Pulmonary artery endothelial cell (primary cell): ENCODE data around the gene DBN1. TPM values are rescaled to one million over a fixed set of nuclear protein-coding genes. Genes with fewer than 3 reads are reported as not detected.

Experiments used
- DNase-seq: peaks from one replicate; pipeline ENCODE4 v3.0.0-alpha.2; 2011; ENCODE audit warnings: low read depth, low spot score
- total RNA-seq: library from RNA; depleted of rRNA; stranded (reverse); fragments of >200 nt; gene quantifications from 2 replicates; pipeline ENCODE4 v1.2.3, GENCODE V29; 2014

The DBN1 gene
- total RNA-seq, 1 donor from 2014 or later, result 201 TPM

DNA sequence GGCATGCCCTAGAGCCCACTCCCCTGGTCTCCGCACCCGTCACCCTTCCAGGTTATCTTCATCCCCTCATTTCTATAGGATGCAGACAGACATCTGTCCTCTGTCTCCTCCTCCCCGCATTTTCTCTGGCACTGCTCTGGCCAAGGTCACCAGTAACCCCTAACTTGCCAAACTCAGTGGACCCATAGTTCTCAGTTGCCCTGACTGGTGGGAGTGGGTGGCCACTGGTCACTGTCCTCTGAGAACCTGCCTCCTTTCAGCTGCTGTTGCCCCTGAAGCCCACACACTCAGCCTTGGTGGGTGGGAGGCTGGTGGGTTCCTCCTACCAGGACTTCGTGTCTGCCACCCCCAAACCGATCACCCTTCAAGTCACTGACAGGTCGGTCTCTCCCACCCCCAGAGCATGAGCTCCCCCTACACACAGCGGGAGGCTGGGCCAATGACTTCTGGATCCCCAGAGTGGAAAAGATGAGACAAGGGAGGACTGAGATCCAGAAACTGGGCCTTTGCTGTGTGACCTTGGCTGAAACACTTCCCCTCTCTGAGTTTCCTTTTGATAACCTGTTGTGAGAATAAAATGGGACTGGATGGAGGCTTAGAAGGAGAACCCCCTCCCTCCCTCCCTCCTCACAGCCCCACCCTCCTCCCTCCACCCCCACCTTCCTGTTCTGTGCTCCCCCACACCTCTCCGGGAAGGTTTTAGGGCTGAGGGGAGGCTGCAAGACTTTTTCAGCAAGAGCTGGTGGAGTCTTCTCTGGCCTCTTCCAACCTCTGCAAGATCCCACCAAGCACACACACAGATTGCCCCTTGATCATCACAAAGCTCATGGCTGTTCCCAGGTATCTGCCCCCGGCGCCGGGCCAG is 2.4 kb upstream of the DBN1 start:
- DNase-seq, result no peak

DNA sequence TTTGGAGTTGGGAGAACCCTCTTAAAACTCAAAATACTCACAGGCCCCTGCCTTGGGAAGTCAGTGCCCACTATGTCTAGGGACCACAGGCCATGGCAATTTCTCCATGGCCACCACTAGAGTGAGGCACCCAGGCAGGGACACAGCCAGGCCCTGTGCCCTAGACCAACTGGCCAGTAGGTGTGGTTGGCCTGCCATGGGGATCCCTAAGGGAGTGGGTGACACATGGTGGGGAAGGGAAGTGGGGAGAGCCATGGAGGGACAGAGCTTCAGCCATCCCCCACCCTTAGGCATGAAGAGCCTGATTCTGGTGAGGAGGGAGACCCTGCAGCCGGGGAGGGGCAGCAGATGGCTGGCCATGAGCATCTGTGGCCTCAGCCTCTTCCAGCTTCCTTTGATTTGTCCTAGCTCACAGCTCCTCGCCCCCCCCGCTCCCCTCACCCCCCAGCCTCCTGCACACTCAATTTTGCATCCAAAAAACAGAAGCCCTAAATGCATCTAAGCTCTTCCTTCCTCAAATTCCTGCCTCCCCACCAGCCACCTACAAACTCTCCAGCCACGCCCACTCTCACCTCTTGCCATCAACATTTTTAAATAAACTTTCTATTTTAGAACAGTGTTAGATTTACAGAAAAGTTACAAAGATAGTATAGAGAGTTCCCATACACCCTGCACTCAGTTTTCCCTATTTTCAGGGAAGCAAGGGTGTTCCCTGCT is 1.6 kb upstream of the DBN1 start:
- DNase-seq, result no peak

DNA sequence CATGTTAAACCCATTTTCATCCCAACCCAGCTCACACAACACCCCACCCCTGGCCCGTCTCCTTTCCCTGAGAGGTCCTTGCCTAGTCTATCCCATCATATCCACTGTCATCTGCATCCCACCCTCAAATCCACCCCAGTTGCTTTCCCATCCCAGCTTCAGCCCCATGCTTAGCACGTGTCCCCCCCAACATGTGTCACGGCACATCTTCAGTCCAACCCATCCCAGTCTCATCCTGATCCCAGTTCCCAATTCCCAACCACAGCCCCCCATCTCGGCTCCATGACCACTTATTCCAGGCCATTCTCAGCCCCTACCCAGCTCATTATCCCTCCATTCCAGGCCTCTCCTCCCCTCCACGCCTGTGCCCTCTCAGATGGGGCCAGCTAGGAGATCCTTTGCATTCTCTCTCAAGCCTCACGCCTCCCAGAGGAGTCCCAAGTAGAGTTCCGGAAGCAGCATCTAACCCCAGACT is 605 bp upstream of the DBN1 start:
- no peak for DNase-seq

DNA sequence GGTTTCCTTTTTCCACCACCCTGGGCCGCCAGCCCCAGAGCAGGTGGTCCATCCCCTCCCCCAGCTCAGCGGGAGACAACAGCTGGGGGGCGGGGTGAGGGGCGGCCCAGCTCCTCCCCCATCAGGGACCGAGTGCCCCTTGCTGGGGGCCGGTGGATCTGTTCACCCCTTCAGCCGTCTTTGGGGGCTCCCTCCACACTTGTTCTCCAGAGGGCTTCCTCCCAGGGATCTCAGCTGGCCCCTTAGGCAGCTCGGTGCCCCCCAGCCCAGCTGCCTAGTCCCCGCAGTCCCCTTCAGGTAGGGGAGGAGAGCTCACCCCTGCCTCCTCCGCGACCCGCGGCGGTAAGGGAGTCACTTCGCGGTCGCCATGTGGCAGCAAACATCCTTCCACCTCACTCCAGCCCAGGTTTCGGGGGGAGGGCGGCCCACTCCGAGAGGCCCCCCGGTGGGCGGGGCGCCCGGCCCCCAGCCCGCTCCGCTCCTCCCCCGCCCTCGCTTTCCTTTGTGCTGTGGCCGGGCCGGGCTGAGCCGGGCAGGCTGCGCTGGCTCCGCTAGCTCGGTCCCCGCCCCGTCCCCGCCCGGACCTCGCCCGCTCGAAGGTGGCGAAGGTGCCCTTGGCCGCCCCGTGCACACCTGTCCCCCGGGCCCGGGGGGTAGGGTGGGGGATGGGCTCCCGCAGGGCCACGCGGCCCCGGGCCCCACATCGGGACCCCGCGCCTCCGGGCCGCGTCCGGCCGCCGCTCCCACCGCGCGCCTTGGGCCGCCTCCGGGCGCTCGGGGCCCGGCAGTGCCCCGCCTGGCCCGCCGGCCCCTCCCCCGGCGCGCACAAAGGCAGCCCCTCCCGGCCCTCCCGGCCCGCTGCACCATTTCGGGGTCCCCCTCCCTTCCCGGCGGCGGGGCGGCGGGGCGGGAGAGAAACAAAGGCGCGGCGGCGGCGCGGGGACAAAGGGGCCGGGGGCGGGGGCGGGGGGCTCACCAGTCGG is 683 bp downstream of the DBN1 start:
- DNase-seq, result no peak

DNA sequence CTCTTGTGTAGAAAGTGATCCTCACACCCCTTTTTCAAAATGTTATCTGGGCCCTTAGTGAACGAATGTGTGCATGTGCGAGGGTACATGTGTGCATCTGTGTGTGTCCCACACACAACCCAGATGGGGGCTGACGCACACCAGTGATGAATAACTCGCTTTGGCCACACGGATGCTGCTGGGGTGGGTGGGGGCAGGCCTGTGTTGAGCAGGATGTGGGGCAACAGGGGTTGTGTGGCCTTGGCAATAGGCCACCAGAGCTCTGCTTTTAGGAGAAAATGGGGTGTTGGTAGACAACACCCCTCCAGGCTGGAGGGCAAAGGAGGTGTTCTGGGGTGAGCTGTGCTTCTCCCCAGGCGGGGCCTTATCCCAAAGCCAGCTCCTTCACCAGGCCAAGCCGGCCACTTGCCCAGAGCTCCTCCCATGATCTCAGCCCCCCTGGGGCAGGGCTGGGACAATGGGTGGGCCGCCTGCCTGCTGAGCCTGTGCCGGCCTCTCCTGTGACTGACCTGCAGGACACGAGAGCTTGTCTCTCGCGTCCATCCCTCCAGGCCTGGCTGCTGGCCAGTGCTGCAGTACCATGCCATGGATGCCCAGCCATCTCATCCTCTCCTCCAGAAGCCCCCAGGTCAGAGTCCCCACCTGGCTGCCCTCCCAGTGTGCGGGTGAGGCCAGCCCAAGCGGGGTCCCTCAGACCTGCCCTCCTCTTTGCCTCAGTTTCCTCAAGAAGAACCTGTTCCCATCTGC is 1.7 kb downstream of the DBN1 start:
- DNase-seq, result no peak

DNA sequence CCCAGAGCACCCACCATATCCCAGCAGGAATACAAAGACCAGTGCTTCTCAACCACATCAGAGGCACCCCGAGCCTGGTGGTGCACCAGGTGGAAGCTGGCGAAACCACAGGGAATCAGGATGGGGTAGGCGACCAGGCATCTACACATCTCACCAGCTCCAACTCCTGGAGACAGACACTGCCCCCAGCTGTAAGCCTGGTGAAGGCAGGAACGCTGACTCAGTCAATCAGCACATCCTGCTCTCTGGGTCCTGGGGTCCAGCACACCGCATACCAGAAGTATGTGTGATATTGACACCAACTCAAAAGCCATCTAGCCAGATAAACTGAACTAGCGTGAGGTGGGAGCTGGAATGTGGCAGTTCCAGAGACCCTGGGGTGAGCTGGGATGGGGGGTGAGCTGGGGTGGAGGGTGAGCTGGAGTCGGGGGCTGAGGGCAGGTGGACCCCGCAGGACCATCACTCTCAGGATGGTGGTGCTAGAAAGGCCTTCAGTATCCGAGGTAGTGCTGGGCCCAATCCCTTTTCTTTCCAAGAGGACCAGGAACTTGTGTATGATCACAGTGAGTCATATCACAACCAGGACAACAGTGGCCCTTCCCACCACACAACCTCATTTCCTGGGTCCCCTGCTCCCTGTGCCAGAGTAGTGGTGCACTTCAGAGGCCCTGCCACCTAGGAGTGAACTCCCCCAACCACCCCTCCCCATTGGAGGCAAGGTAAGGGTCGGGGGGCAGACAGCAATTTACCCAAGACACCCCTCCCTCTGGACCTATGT is 2.5 kb downstream of the DBN1 start:
- DNase-seq, result no peak

DNA sequence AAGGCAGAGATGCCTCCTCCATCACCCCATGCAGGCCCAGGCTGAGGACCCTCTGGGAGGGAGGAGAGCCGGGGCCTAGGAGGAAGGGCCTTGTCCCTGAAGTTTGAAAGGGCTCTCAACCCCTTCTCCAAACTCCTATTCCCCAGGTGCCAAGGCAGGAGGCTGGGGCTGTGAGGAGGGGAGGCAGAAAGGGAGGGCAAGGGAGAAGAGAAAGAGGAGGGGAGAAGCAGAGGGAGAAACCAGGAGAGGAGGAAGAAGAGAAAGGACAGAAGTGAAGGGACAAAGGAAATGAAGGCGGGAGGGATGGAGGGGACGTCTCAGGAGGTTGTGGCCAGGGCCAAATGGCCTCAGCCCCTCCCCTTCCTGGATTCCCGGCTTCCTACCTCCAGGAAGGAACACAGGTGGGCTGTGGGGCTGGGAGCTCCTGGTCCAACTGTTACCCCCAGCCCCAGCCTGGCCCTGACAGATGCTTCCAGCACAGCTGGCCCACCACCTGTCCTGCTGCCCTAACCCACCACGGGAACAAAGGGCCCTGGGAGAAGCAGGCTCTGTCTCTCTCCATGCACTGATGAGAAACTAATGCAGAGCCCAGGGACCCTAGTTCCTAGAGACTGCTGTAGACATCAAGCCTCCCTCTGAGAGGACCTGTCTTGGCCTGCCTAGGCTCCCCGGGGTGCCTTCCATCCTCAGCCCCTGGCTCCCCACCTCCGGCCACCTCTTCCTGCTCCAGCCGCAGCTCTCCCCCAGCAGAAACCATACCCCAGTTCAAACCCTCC is 3.5 kb downstream of the DBN1 start:
- no peak for DNase-seq

DNA sequence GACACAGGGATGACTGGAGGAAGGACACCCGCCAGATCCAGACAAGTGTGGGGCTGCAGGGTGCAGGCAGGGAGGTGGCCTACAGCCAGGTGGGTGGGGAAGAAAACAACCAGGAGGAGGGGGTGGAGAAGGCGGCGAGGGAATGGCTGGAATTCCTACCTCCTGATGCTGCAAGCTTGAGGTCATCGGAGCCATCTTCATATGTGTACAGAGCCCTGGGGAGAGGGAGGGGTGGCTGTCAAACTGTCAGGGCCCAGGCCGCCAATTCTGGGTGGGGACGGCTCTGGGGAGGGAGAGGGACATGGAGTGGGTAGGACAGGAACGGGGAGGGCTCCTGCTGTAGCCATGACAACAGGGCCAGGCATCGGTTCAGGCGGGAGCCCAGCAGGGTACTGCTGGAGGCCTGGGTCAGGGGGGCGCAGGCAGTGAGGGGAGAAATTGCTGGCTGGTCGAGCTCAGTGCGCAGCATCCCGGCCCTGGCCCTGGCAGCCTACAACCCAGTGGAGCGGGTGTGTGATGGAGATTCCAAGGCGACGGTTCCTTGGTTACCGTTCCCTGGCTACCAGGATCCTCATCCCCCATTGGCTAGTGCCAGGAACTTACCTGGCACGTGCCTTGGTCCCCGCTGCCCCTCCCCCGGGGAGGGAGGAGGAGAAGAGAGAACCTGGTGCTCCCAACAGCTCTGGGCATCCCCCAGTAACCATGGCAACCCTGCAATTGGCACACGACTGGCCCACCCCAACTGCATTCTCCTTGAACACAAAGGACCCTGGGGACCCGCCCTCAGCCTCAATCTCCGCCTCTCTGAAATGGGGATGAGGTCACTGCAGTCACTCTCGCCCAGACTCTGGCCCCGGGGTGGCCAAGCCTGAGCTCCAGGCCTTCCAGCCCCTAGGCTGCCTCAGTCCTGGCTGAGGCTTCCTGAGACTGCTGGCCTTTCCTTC is 4.5 kb downstream of the DBN1 start:
- DNase-seq, result no peak

DNA sequence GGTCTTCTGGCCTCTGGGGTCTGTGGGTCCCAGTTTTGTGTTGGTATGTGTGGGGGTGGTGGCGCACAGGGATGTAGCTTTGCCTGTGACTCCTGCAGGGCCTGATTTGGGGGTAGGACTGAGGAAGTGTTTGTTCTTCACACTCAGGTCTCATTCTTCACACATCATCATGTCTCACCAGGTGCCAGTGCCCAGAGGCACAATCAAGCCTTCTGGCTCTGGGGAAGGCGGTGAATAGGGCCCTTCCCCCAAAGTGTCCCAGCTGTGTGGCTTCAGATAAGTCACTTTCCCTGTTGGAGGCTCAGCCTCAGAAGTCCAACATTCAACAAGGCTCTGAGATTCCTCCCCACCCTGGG is 5.1 kb downstream of the DBN1 start:
- no peak for DNase-seq

DNA sequence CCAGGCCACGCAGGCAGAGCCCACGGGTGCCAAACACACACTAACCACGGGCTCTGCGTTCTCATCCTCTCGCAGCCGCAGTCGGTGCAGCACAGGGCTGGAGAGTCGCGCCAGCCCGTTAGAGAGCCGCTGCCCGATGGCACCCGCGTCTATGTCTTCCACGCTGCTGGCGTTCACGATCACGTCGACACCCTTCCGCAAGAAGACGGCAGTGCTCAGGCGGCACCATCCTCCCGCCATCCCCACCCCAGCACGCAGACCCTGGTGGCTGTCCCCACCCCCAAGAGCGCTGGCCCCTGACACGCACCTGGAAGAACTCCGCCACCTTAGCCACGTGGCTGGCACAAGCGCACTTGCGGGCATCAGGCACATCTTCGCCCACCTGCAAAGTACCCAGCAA is 6.0 kb downstream of the DBN1 start:
- DNase-seq, result no peak

DNA sequence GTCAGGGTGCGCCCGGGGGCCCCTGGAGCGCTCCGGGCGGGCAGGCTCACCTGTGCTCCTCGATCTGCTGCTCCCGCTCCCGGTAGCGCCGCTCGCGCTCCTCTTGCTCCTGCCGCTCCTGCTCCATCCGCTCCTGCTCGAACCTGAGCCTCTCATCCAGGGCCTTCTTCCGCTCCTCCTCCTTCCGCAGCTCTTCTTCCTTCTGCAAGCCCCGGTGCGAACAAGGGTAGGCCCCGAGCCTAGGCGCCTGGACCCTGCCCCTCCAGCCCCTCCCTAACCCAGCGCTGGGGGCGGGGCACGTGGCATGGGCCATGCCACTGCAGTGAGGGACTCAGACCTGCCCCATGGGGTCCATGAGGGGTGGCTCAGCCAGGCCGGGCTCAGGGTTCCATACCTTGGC is 6.6 kb downstream of the DBN1 start:
- DNase-seq, result no peak

DNA sequence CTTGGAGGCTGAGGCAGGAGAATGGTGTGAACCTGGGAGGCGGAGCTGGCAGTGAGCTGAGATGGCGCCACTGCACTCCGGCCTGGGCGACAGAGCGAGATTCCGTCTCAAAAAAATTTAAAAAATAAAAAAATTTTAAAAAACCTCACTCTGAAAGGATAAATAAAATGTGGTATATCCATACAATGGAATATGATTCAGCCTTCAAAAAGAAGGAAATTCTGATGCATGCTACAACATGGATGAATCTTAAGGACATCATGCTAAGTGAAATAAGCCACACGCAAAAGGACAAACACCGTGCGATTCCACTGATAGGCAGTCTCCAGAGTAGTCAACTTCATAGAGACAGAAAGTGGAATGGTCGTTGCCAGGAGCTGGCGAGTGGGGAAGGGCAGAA is 8.4 kb downstream of the DBN1 start:
- DNase-seq, result no peak

DNA sequence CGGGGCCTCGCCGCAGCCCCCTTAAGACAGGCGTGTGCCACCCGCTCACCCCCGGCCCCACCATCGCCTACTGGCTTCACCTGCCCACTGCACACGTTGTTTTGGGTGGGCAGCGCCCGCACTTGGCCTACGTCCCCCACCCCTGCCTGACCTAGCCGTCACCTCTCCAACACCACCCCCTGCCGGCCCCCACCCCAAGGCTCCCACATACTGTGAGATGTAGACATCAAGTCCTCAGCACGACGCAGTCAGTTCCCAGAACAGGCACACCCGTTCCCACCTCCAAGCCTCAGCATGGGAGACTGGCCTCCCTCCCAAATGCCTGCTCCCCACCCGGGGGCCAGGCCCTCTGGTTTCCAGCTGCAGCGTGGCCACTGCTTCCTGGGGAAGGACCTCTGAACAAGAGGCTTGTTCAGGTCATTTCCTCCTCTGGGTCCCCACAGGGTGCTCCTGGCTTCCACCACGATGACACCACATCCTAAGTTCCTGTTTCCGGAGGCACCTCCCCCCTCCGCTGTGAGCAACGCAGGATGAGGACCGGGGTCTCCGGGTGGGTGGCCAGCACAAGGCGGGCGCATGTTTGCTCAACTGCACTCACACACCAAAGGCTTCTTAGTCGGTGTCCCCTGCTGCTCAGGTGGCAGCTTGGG is 11.3 kb downstream of the DBN1 start:
- DNase-seq, result no peak

DNA sequence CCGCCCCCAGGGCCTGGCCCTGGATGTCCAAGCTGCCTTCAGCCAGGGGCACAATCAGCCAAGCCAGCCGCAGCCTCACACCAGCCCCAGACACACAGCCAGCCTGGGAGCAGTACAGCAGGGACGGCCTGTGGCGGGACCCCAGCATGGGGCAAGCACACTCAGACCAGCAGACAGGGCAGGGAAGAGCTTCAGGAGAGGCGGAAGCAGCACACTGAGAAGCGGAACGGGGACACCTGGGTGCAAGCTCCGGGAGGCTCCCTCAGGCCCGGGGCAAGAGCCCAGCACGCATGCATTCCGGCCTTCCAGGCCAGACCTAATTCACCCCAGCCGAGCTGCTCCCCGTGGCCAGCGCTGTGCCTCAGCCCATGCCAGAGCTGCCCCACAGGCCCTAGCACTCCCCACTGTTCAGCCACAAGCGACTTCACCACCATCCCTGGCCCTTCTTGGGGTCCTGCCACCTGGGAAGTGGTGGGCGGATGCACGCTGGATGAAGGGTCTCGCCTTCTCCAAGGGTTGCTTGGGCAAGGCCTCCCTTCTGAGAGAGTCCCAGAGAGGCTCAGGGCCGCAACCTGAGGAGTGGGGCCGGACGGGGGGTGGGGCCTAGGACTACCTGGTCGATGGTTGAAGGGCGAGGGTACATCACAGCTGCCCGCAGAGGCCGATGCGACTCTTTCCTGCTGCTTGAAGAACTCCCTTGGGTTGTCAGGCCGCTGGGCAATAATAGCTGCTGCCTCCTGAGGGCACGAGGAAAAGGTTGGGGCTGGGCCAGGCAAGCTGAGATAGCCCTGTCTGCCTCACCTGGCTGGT is 13.4 kb downstream of the DBN1 start:
- no peak for DNase-seq

DNA sequence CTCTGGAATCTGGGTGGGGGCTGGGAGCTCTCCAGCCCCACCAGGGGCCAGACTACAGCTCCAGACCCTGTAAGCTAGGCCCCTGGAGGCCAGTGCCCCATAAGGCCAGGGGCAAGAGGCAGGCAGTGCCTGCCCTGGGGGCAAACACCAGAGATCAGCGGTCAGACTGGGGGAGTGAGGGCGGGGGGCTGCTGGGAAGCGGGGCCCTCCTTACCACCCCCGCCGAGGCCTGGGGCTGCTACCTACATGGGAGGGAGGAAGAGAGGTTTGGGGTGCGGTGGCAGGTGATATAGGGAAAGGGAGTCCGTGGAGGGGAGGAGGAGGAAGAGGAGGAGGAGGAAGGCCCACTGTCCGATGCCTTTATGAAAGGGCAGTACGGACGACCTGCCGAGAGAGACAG is 14.1 kb downstream of the DBN1 start:
- no peak for DNase-seq

DNA sequence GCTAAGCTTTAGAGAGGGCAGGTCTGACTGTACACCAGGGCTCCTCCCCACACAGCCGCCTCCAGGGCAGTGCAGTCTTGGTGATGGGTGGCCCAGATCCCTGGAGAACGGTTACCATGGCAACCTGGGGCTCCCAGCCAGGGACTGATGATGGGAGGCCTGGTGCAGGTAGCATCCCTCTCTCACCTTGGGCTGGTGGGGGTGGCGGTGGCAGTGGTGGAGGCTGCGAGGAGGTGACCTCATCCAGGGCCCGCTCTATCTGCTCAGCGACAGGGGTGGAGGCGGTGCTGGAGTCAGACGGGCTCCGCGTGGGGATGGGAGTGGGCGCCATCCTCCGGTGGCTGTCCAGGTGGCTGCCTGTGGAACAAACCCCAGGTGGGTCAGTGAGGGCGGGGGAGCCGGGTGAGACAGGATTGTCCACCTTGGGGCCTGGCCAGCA is 14.5 kb downstream of the DBN1 start:
- DNase-seq, result no peak
